Natural killer cell (primary cell): ENCODE measurements around the gene NRXN3. TPM values are rescaled to one million over a fixed set of nuclear protein-coding genes. Genes with fewer than 3 reads are reported as not detected.

Experiments used
- ATAC-seq, 3 donors: fragments of 150-1000 bp in 2 of 3; fragments of 200-7000 bp in 1 of 3; cut with Tn5 transposase; 1 replicate in 1 of 3; 2 replicates in 2 of 3; pipeline ENCODE4 v1.10.0; 2021; ENCODE audit warnings: mild to moderate bottlenecking in 2 of 3, moderate library complexity in 2 of 3
- DNase-seq, 2 donors: peaks; one replicate each; pipeline versions ENCODE4 v3.0.0 to v3.0.0-alpha.2; 2013 to 2021; ENCODE audit warnings: mixed read lengths in 1 of 2
- H3K27ac ChIP-seq: one replicate; pipeline ENCODE4 v1.5.1; 2013; ENCODE audit warnings: mild to moderate bottlenecking, low read length
- H3K27me3 ChIP-seq: one replicate; pipeline ENCODE4 v1.6.1; 2013; ENCODE audit warnings: low read length; ENCODE audit not compliant: control insufficient read depth, insufficient read depth
- H3K36me3 ChIP-seq: one replicate; pipeline ENCODE4 v1.6.1; 2013; ENCODE audit warnings: low read length; ENCODE audit not compliant: control insufficient read depth, insufficient read depth
- H3K4me1 ChIP-seq: one replicate; pipeline ENCODE4 v1.6.1; 2013; ENCODE audit warnings: low read length; ENCODE audit not compliant: control insufficient read depth, insufficient read depth
- H3K4me3 ChIP-seq: one replicate; pipeline ENCODE4 v1.5.1; 2013; ENCODE audit warnings: low read length
- H3K9me3 ChIP-seq: one replicate; pipeline ENCODE4 v1.6.1; 2013; ENCODE audit warnings: low read length; ENCODE audit not compliant: control insufficient read depth, insufficient read depth
- H3K27ac Mint-ChIP-seq, 2 donors: one replicate each; pipeline ENCODE4 v1.8.0; 2022; ENCODE audit warnings: mild to moderate bottlenecking in 2 of 2, mixed read lengths in 2 of 2, moderate library complexity in 1 of 2
- H3K27me3 Mint-ChIP-seq, 2 donors: one replicate each; pipeline ENCODE4 v1.8.0; 2022; ENCODE audit warnings: low read depth in 2 of 2, mixed read lengths in 2 of 2
- H3K36me3 Mint-ChIP-seq: one replicate; pipeline ENCODE4 v1.8.0; 2022; ENCODE audit warnings: mixed read lengths
- H3K4me1 Mint-ChIP-seq, 2 donors: one replicate each; pipeline ENCODE4 v1.8.0; 2022; ENCODE audit warnings: mixed read lengths in 2 of 2
- H3K4me3 Mint-ChIP-seq: one replicate; pipeline ENCODE4 v1.8.0; 2022; ENCODE audit warnings: mild to moderate bottlenecking, moderate library complexity, mixed read lengths
- H3K9me3 Mint-ChIP-seq, 2 donors: one replicate each; pipeline ENCODE4 v1.8.0; 2022; ENCODE audit warnings: mixed read lengths in 2 of 2
- CTCF ChIP-seq: fragments of 200-600 bp; IDR thresholded peaks from one replicate; pipeline ENCODE4 v1.8.0; 2022; ENCODE audit warnings: antibody characterized with exemption
- WGBS: methylation state at CpG from one replicate; pipeline ENCODE4 v1.1.7; 2013; ENCODE audit warnings: missing lambda C conversion rate; ENCODE audit not compliant: insufficient coverage; 5-methylcytosine and 5-hydroxymethylcytosine counted together
- intact Hi-C: fragments of 100-400 bp; cut with micrococcal nuclease; formaldehyde crosslinking; loops from one replicate; pipeline ENCODE4 v1.14.2; 2022
- total RNA-seq, 4 donors: library from RNA; stranded (reverse); fragments of 120-200 nt in 1 of 4; gene quantifications; one replicate each; pipeline versions ENCODE4 v1.2.3 to v1.2.4, GENCODE V29; 2013 to 2022

The NRXN3 gene
- total RNA-seq, 3 donors from 2014 or later (not counting 1 experiment from before 2014, with no cell fraction given): not detected

- Histone ChIP-seq H3K4me3 (no peak overlapping the region), H3K27ac (no peak overlapping the region), H3K9me3 (peaks cover 6% of the 10 kb centered on the region), H3K36me3 (no peaks in the 10 kb centered on the region), H3K4me1 (no peaks in the 10 kb centered on the region), H3K27me3 (no peaks in the 10 kb centered on the region)
- Mint-ChIP-seq H3K9me3 (peaks cover 12 to 14% of the 10 kb centered on the region in 2 donors), H3K4me3 (no peak overlapping the region), H3K36me3 (no peaks in the 10 kb centered on the region), H3K27ac (no peak overlapping the region), H3K27me3 (no peaks in the 10 kb centered on the region), H3K4me1 (peaks cover 0 to 6% of the 10 kb centered on the region in 2 donors)
- no peak for TF ChIP-seq CTCF
- DNase-seq: no peak
- intact Hi-C loops: no loop called here
- peak in 1 of 3 donors; percentile 21 for ATAC-seq
- WGBS: 82% methylated on average over 6 of the region's 6 CpGs
Measured at GRCh38 chr14:79629411-79630287, 1459.5 kb downstream of the NRXN3 start.

GRCh38 chr14:79630288-79630960, 1460.3 kb downstream of the NRXN3 start:
- intact Hi-C loops: no loop called here

GRCh38 chr14:79631276-79631675, 1461.1 kb downstream of the NRXN3 start:
- no peaks in the 10 kb centered on the region for H3K27me3 Mint-ChIP-seq
- Histone ChIP-seq H3K27ac (no peak overlapping the region), H3K4me1 (no peaks in the 10 kb centered on the region), H3K36me3 (no peaks in the 10 kb centered on the region), H3K9me3 (peaks cover 3% of the 10 kb centered on the region), H3K4me3 (no peak overlapping the region), H3K27me3 (no peaks in the 10 kb centered on the region)
- TF ChIP-seq CTCF: no peak
- peaks cover 0 to 6% of the 10 kb centered on the region in 2 donors for H3K4me1 Mint-ChIP-seq
- WGBS: 95% methylated on average over 25 of the region's 25 CpGs
- H3K27ac Mint-ChIP-seq: no peak overlapping the region
- H3K36me3 Mint-ChIP-seq: no peaks in the 10 kb centered on the region
- DNase-seq (no peak), ATAC-seq (no peak)
- peaks cover 12 to 13% of the 10 kb centered on the region in 2 donors for H3K9me3 Mint-ChIP-seq
- intact Hi-C loops: no loop called here
- H3K4me3 Mint-ChIP-seq: no peak overlapping the region

More at GRCh38 chr14:79630288-79630960, 1460.3 kb downstream of the NRXN3 start:
- Histone ChIP-seq H3K4me3 (no peak overlapping the region), H3K36me3 (no peaks in the 10 kb centered on the region), H3K27me3 (no peaks in the 10 kb centered on the region), H3K4me1 (no peaks in the 10 kb centered on the region), H3K27ac (no peak overlapping the region), H3K9me3 (peaks cover 3% of the 10 kb centered on the region)
- no peaks in the 10 kb centered on the region for H3K36me3 Mint-ChIP-seq
- H3K9me3 Mint-ChIP-seq: peaks cover 12 to 15% of the 10 kb centered on the region in 2 donors
- ATAC-seq: no peak
- peaks cover 0 to 6% of the 10 kb centered on the region in 2 donors for H3K4me1 Mint-ChIP-seq
- no peak overlapping the region for H3K4me3 Mint-ChIP-seq
- no peak for DNase-seq
- H3K27ac Mint-ChIP-seq: no peak overlapping the region
- TF ChIP-seq CTCF: no peak
- 87% methylated on average over 6 of the region's 6 CpGs for WGBS
- no peaks in the 10 kb centered on the region for H3K27me3 Mint-ChIP-seq
